Natural killer cell (primary cell): ENCODE measurements around the gene LSM8. TPM values are rescaled to one million over a fixed set of nuclear protein-coding genes. Genes with fewer than 3 reads are reported as not detected.
"Not testable (repeated sequence)": the region's sequence is repeated elsewhere in the genome, so short reads cannot be mapped to it uniquely, and the experiment has no call there.

Experiments
- ATAC-seq, 3 donors: fragments of 150-1000 bp in 2 of 3; fragments of 200-7000 bp in 1 of 3; cut with Tn5 transposase; 1 replicate in 1 of 3; 2 replicates in 2 of 3; pipeline ENCODE4 v1.10.0; 2021; ENCODE audit warnings: mild to moderate bottlenecking in 2 of 3, moderate library complexity in 2 of 3
- DNase-seq, 2 donors: peaks; one replicate each; pipeline versions ENCODE4 v3.0.0 to v3.0.0-alpha.2; 2013 to 2021; ENCODE audit warnings: mixed read lengths in 1 of 2
- H3K27ac ChIP-seq: one replicate; pipeline ENCODE4 v1.5.1; 2013; ENCODE audit warnings: mild to moderate bottlenecking, low read length
- H3K27me3 ChIP-seq: one replicate; pipeline ENCODE4 v1.6.1; 2013; ENCODE audit warnings: low read length; ENCODE audit not compliant: control insufficient read depth, insufficient read depth
- H3K36me3 ChIP-seq: one replicate; pipeline ENCODE4 v1.6.1; 2013; ENCODE audit warnings: low read length; ENCODE audit not compliant: control insufficient read depth, insufficient read depth
- H3K4me1 ChIP-seq: one replicate; pipeline ENCODE4 v1.6.1; 2013; ENCODE audit warnings: low read length; ENCODE audit not compliant: control insufficient read depth, insufficient read depth
- H3K4me3 ChIP-seq: one replicate; pipeline ENCODE4 v1.5.1; 2013; ENCODE audit warnings: low read length
- H3K9me3 ChIP-seq: one replicate; pipeline ENCODE4 v1.6.1; 2013; ENCODE audit warnings: low read length; ENCODE audit not compliant: control insufficient read depth, insufficient read depth
- H3K27ac Mint-ChIP-seq, 2 donors: one replicate each; pipeline ENCODE4 v1.8.0; 2022; ENCODE audit warnings: mild to moderate bottlenecking in 2 of 2, mixed read lengths in 2 of 2, moderate library complexity in 1 of 2
- H3K27me3 Mint-ChIP-seq, 2 donors: one replicate each; pipeline ENCODE4 v1.8.0; 2022; ENCODE audit warnings: low read depth in 2 of 2, mixed read lengths in 2 of 2
- H3K36me3 Mint-ChIP-seq: one replicate; pipeline ENCODE4 v1.8.0; 2022; ENCODE audit warnings: mixed read lengths
- H3K4me1 Mint-ChIP-seq, 2 donors: one replicate each; pipeline ENCODE4 v1.8.0; 2022; ENCODE audit warnings: mixed read lengths in 2 of 2
- H3K4me3 Mint-ChIP-seq: one replicate; pipeline ENCODE4 v1.8.0; 2022; ENCODE audit warnings: mild to moderate bottlenecking, moderate library complexity, mixed read lengths
- H3K9me3 Mint-ChIP-seq, 2 donors: one replicate each; pipeline ENCODE4 v1.8.0; 2022; ENCODE audit warnings: mixed read lengths in 2 of 2
- WGBS: methylation state at CpG from one replicate; pipeline ENCODE4 v1.1.7; 2013; ENCODE audit warnings: missing lambda C conversion rate; ENCODE audit not compliant: insufficient coverage; 5-methylcytosine and 5-hydroxymethylcytosine counted together
- intact Hi-C: fragments of 100-400 bp; cut with micrococcal nuclease; formaldehyde crosslinking; loops from one replicate; pipeline ENCODE4 v1.14.2; 2022
- total RNA-seq, 4 donors: library from RNA; stranded (reverse); fragments of 120-200 nt in 1 of 4; gene quantifications; one replicate each; pipeline versions ENCODE4 v1.2.3 to v1.2.4, GENCODE V29; 2013 to 2022
- TF ChIP-seq, protein P1 (sequence below): fragments of 200-600 bp; IDR thresholded peaks from one replicate; pipeline ENCODE4 v1.8.0; 2022; ENCODE audit warnings: antibody characterized with exemption

LSM8 gene
- total RNA-seq, 3 donors from 2014 or later (not counting 1 experiment from before 2014, with no cell fraction given), result 43.5 to 55.8 (median 44.7) TPM

DNA sequence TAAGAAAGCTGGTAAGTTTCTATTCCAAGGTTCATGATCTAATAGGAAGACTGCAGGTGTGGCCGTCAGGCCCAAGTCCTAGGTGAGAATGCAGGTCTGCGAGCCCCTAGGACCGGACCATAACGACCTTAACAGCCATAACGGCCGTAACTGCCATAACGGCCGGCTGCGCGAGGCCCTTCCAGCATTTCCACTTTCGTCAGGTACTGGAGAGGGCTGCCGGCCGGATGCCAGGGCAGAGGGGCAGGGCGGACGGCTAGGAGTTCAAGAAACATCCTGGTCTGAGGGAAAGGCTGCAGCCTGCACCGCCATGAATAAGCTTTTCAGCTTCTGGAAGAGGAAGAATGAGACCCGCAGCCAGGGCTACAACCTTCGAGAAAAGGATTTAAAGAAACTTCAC, 40.6 kb downstream of the LSM8 start, which contains the start of gene ANKRD7:
ANKRD7 (plus strand) TSS at position 184 of the 400 bp plus-strand sequence; CDS start at position 311, 127 bp downstream.
- intact Hi-C loops, result no loop called here
- no peaks in the 10 kb centered on the region for H3K4me1 Mint-ChIP-seq
- peaks cover 0 to 8% of the 10 kb centered on the region in 2 donors for H3K27me3 Mint-ChIP-seq
- DNase-seq (no peak), ATAC-seq (no peak)
- TF ChIP-seq, protein P1, sequence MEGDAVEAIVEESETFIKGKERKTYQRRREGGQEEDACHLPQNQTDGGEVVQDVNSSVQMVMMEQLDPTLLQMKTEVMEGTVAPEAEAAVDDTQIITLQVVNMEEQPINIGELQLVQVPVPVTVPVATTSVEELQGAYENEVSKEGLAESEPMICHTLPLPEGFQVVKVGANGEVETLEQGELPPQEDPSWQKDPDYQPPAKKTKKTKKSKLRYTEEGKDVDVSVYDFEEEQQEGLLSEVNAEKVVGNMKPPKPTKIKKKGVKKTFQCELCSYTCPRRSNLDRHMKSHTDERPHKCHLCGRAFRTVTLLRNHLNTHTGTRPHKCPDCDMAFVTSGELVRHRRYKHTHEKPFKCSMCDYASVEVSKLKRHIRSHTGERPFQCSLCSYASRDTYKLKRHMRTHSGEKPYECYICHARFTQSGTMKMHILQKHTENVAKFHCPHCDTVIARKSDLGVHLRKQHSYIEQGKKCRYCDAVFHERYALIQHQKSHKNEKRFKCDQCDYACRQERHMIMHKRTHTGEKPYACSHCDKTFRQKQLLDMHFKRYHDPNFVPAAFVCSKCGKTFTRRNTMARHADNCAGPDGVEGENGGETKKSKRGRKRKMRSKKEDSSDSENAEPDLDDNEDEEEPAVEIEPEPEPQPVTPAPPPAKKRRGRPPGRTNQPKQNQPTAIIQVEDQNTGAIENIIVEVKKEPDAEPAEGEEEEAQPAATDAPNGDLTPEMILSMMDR, result no peak
- Histone ChIP-seq H3K27me3 (no peaks in the 10 kb centered on the region), H3K27ac (no peak within 1 kb of the TSS), H3K9me3 (no peaks in the 10 kb centered on the region), H3K4me1 (no peaks in the 10 kb centered on the region), H3K36me3 (no peaks in the 10 kb centered on the region), H3K4me3 (no peak within 1 kb of the TSS)
- H3K9me3 Mint-ChIP-seq, result no peaks in the 10 kb centered on the region
- no peaks in the 10 kb centered on the region for H3K36me3 Mint-ChIP-seq
- H3K27ac Mint-ChIP-seq, result no peak within 1 kb of the TSS
- no peak within 1 kb of the TSS for H3K4me3 Mint-ChIP-seq
- 92% methylated on average over 18 of the region's 18 CpGs for WGBS

- H3K36me3 ChIP-seq, result no peaks in the 10 kb centered on the region
- H3K27ac ChIP-seq, result no peak overlapping the region
- Mint-ChIP-seq H3K4me3 (no peak overlapping the region), H3K4me1 (no peaks in the 10 kb centered on the region), H3K9me3 (no peaks in the 10 kb centered on the region), H3K27me3 (peaks cover 6% of the 10 kb centered on the region in 2 donors), H3K36me3 (no peaks in the 10 kb centered on the region), H3K27ac (no peak overlapping the region)
- DNase-seq (no peak), ATAC-seq (no peak)
- no CpG with 5 or more reads among the region's 1 CpG for WGBS
- no peak overlapping the region for H3K4me3 ChIP-seq
- H3K4me1 ChIP-seq, result no peaks in the 10 kb centered on the region
- H3K9me3 ChIP-seq, result no peaks in the 10 kb centered on the region
- H3K27me3 ChIP-seq, result no peaks in the 10 kb centered on the region
- TF ChIP-seq, protein P1, result no peak
- intact Hi-C loops, result no loop called here
These were observed 48.9 kb downstream of the LSM8 start for GRCh38 chr7:118232837-118233236.

DNA sequence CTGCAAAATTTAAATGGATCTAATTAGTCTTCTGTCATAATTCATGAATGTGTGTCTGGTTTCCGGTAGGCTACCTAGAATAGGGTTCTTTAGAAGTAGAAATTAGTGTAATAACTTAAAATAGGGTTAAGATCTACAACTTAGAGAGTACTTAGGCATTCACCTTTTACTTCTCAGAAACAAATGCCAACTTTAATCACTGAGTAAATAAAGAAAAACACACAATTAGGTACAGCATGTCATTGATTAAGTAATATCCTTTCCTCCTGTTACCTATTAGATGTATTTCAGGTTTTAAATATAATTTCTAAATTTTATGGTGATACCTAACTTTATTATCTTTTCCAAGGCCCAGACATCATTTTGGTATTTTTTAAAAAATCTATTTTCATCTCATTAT, 49.8 kb downstream of the LSM8 start:
- ATAC-seq (no peak), DNase-seq (no peak)
- intact Hi-C loops, result no loop called here
- no peak overlapping the region for H3K27ac Mint-ChIP-seq
- H3K4me3 Mint-ChIP-seq, result no peak overlapping the region
- 71% methylated on average over 1 of the region's 1 CpG for WGBS
- Histone ChIP-seq H3K36me3 (no peaks in the 10 kb centered on the region), H3K4me3 (no peak overlapping the region), H3K4me1 (no peaks in the 10 kb centered on the region), H3K27ac (no peak overlapping the region), H3K9me3 (no peaks in the 10 kb centered on the region), H3K27me3 (peaks cover 2% of the 10 kb centered on the region)
- H3K36me3 Mint-ChIP-seq, result no peaks in the 10 kb centered on the region
- no peaks in the 10 kb centered on the region for H3K4me1 Mint-ChIP-seq
- TF ChIP-seq, protein P1, result no peak
- no peaks in the 10 kb centered on the region for H3K9me3 Mint-ChIP-seq
- peaks cover 2 to 6% of the 10 kb centered on the region in 2 donors for H3K27me3 Mint-ChIP-seq

DNA sequence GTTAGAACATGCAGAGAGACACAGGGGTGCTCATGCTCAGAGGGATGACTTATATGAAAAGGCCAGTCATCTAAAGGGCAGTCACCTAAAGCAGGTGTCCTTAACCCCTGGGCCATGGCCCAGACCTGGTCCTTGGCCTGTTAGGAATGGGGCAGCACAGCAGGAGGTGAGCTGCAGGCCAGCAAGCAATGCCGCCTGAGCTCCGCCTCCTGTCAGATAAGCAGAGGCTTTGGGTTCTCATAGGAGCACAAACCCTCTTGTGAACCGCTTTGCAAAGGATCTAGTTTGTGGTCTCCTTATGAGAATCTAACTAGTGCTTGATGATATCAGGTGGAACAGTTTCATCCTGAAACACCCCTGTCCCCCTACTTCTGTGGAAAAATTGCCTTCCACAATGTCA, 55.0 kb downstream of the LSM8 start:
- Histone ChIP-seq H3K4me1 (no peaks in the 10 kb centered on the region), H3K9me3 (no peaks in the 10 kb centered on the region), H3K36me3 (no peaks in the 10 kb centered on the region), H3K4me3 (no peak overlapping the region), H3K27me3 (peaks cover 2% of the 10 kb centered on the region), H3K27ac (no peak overlapping the region)
- 96% methylated on average over 3 of the region's 3 CpGs for WGBS
- H3K36me3 Mint-ChIP-seq, result peaks cover 7% of the 10 kb centered on the region
- peaks cover 0 to 2% of the 10 kb centered on the region in 2 donors for H3K9me3 Mint-ChIP-seq
- ATAC-seq, result no peak
- intact Hi-C loops, result no loop called here
- no peaks in the 10 kb centered on the region for H3K4me1 Mint-ChIP-seq
- peaks cover 3 to 6% of the 10 kb centered on the region in 2 donors for H3K27me3 Mint-ChIP-seq
- no peak for DNase-seq
- no peak overlapping the region for H3K27ac Mint-ChIP-seq
- H3K4me3 Mint-ChIP-seq, result no peak overlapping the region
- TF ChIP-seq, protein P1, result no peak

GRCh38 chr7:118240320-118240719, 56.4 kb downstream of the LSM8 start:
- not testable (repeated sequence) for ATAC-seq
- WGBS, result no CpG with 5 or more reads among the region's 2 CpGs

More at GRCh38 chr7:118240320-118240719, 56.4 kb downstream of the LSM8 start:
- intact Hi-C loops, H3K4me1 Mint-ChIP-seq, H3K27me3 ChIP-seq, H3K36me3 Mint-ChIP-seq, H3K36me3 ChIP-seq, H3K4me1 ChIP-seq, H3K4me3 ChIP-seq, H3K27ac Mint-ChIP-seq, H3K9me3 Mint-ChIP-seq, H3K9me3 ChIP-seq, H3K27me3 Mint-ChIP-seq, H3K27ac ChIP-seq, DNase-seq, H3K4me3 Mint-ChIP-seq: not testable (repeated sequence)
